22Rv1 (cell line): ENCODE measurements around the gene ARFGAP3.

Experiments
- ZFX ChIP-seq: fragments of 450-650 bp; IDR thresholded peaks from 2 replicates; pipeline ENCODE4 v1.6.1; 2017; ENCODE audit warnings: antibody characterized with exemption, borderline replicate concordance
- TF ChIP-seq, protein P1 (sequence below): fragments of 450-650 bp; IDR thresholded peaks from 2 replicates; pipeline ENCODE4 v1.5.1; 2017; ENCODE audit warnings: mild to moderate bottlenecking

DNA sequence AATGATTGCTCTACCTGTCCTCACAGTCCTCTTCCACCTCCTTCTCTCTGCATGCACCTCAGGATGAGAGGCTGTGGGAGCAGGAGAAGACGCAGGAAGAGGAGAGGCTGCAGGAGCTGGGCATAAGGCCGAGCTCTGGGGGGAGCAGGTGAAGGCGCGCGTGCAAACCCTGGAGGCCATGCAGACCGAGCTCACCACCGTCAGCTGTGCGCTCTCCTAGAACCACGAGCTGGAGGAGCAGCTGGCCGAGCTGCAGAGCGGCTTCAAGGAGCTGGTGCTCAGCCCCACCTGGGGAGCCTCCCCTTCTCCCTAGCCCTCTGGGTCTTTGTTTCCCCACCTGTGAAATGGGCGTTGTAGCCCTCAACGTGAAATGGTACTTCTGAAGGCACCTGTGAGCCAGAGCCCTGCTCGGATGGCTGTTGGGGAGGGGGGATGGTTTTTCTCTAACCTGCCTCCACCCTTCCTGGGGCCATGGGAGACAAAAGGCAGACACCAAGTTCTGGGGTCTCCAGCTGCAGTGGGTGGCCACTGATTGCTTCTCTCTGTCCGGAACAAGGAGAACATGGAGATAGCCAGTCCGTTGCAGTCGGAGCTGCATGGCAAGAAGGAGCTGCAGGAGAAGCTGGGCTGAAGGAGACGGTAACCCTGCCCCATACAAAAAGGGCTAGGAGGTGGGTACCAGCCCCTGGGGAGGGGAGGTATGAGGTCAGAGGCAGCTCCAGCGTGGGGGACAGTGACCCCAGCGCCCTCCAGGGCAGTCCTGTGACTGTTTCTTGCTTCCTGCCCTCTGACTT, 71.2 kb downstream of the ARFGAP3 start:
- TF ChIP-seq, protein P1, sequence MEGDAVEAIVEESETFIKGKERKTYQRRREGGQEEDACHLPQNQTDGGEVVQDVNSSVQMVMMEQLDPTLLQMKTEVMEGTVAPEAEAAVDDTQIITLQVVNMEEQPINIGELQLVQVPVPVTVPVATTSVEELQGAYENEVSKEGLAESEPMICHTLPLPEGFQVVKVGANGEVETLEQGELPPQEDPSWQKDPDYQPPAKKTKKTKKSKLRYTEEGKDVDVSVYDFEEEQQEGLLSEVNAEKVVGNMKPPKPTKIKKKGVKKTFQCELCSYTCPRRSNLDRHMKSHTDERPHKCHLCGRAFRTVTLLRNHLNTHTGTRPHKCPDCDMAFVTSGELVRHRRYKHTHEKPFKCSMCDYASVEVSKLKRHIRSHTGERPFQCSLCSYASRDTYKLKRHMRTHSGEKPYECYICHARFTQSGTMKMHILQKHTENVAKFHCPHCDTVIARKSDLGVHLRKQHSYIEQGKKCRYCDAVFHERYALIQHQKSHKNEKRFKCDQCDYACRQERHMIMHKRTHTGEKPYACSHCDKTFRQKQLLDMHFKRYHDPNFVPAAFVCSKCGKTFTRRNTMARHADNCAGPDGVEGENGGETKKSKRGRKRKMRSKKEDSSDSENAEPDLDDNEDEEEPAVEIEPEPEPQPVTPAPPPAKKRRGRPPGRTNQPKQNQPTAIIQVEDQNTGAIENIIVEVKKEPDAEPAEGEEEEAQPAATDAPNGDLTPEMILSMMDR, result no peak
- TF ChIP-seq ZFX, result no peak
